ENCODE measurements around the gene MORN1. TPM values are rescaled to one million over a fixed set of nuclear protein-coding genes. Genes with fewer than 3 reads are reported as not detected.

MORN1 gene
- total and polyA plus RNA-seq, 2 of the 8 experiments (the other 6 are each of a cell fraction or from before 2014, with no cell fraction given): 5.0 to 9.1 TPM

DNA sequence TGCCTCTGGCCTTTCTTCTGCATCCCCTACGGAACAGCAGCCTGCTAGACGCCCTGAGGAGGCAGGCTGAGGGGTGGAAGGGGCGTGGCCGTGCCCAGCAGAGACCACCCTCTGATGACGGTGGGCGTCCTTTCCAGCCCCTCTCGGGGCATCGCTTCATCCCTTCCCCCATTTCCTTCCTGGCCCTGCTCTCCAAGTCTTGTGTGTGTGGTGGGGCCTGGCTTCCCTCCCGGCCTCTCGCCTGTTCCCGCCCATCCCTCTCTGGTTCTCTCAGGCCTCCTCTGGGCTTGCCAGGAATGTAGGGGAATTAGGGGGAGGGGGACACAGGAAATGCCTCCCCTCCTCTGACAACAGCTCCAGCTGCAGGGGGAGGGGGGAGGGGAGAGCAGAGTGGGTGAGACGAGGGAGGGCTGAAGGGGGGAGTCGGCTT, 112.1 kb downstream of the MORN1 start (continued):
- TF ChIP-seq, protein P1, sequence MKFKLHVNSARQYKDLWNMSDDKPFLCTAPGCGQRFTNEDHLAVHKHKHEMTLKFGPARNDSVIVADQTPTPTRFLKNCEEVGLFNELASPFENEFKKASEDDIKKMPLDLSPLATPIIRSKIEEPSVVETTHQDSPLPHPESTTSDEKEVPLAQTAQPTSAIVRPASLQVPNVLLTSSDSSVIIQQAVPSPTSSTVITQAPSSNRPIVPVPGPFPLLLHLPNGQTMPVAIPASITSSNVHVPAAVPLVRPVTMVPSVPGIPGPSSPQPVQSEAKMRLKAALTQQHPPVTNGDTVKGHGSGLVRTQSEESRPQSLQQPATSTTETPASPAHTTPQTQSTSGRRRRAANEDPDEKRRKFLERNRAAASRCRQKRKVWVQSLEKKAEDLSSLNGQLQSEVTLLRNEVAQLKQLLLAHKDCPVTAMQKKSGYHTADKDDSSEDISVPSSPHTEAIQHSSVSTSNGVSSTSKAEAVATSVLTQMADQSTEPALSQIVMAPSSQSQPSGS (IDR thresholded peaks at IDR 0.05; ENCODE audit: low read length): no peak
- TF ChIP-seq SIX5 (IDR thresholded peaks at IDR 0.05; ENCODE audit: low read depth, low read length) (no peak), TBP (IDR thresholded peaks at IDR 0.05; ENCODE audit: low read depth, low read length) (0 out of 2 replicates have a peak, but pooled peaks have one; percentile 52), POU5F1 (IDR thresholded peaks at IDR 0.05; ENCODE audit: low read depth, low read length) (no peak), TCF12 (IDR thresholded peaks at IDR 0.05; ENCODE audit: low read depth, low read length) (peak; percentile 72; the same call in 1 of the 2 replicates), TAF7 (optimal IDR thresholded peaks at IDR 0.05; ENCODE audit: borderline replicate concordance, low read depth, low read length) (no peak), TEAD4 (IDR thresholded peaks at IDR 0.05; ENCODE audit: low read depth, low read length) (peak; percentile 98), EGR1 (IDR thresholded peaks at IDR 0.05; ENCODE audit: borderline replicate concordance, low read depth, low read length) (no peak), CREB1 (IDR thresholded peaks at IDR 0.05) (peak; percentile 39; the same call in 1 of the 2 replicates)

Measured in H1 (cell line).